GM11168 (cell line): ENCODE data around the gene IPO9.

Experiments used
- in situ Hi-C: fragments of 300-500 bp; cut with MboI; formaldehyde crosslinking; loops from one replicate; pipeline ENCODE4 v1.12.0; 2022; ENCODE audit warnings: low sequenced_read_pairs; ENCODE audit not compliant: unreplicated experiment

IPO9 gene

DNA sequence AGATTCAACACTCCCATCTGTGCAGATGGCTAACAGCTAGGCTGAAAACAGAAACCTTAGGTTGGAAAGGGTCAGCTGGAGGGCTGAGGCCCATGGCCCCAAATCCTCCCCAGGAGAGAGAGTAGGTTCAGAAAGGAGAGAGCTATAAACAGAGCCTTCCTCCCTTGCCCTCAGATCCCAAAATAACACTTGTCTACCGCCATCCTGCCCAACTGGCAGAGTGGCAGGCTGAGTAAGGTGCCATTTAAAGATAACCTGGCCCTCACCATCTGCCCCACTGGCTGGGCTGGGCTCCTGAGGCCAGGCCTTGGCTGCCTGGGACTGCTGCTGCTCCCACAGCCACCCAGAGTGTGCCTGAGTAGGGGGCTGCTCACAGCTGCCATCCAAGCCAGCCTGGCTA, 55.5 kb downstream of the IPO9 start:
- in situ Hi-C loops, result loop anchor here (25.0 kb wide), 1 partner anchor 228 kb away; the partner anchor contains the start of gene GPR37L1

DNA sequence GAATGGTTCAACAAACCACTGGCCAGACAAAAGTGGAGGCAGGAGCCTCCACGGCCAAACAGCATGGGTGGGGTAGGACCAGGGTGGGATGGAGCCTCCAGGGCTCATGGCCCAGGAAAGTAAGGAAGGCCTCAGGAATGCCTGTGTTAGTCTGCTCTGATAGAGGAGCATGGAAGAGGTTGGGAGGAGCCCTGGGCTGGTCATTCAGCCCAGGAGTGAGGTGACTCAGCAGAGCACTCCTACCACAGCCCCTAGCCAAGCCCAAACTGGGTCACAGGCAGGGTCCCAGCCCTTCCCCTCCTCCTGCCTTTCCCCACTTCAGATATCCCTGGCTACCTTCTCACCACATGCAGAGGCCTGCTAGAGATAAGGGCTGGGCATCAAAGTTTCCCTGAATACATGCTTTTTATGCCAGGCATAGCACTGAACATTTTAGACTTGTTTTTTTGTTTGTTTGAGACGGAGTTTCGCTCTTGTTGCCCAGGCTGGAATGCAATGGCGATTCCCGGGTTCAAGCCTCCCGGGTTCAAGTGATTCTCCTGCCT, 56.6 kb downstream of the IPO9 start:
- in situ Hi-C loops, result loop anchor here (25.0 kb wide), 1 partner anchor 227 kb away; the partner anchor contains the start of gene GPR37L1

DNA sequence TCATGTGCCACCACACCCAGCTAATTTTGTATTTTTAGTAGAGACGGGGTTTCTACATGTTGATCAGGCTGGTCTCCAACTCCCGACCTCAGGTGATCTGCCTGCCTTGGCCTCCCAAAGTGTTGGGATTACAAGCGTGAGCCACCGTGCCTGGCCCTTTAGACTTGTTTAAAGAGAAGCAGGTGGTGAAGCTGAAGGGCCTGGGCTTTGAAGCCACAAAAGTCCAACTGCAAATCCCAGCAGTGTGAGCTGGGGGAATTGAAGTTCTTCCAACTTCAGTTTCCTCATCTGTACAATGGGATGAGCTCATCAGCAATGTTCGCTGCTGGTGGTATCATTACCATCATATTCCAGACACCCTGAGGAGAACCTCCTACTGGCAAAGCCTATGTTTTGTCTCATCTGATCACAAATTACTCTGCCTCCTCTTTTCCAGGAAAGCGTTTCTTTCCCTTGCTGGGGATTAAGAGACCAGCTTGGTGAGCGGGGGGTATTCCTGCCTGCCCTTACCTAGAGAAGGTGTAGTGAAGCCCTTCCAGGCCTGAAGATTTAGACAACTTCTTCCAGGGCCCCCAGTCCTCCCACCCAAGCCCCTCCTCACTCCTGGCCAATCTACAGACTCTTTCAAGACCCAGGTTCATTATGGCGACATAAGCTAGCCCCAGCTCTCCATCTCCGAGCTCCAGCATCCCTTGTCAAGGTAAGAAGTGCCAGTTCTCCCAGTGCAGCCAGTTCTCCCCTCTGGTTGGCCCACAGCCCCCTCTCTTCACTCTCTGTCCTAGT, 57.3 kb downstream of the IPO9 start:
- in situ Hi-C loops, result loop anchor here (25.0 kb wide), 1 partner anchor 226 kb away; the partner anchor contains the start of gene GPR37L1

DNA sequence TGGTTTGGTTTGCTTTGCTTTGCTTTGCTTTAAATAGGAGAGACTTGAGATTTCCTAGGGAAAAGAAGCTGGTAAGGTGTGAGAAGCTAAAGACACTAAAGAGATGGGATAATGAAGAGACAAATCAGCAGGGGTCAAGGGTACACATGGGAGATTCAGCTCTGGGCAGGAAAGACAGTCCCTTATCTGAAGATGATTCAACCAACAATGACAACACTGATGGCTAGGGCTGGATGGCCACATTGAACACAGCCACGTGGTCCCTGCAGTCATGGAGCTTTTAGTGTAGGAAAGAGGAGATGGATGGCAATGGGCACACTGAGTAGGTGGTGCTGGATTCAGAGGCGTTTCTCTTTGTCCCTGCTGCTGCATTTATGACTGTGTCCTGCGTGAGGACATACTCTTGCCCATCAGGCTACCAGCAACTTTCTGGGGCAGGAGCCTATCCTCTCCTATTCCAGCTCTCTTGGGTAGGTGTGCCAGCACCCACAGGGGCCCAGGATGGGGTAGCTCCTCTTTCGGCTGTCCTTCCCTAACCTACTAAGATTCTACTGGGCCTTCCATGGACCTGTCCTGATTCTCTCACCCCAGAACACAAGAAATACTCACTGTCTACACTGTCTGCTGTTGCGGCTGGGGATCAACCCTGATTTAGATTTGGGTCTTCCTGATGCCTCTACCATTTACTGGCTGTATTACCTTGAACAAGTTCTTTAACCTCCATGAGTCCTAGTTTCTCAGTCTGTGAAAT, 58.3 kb downstream of the IPO9 start:
- in situ Hi-C loops, result loop anchor here (25.0 kb wide), 1 partner anchor 225 kb away; the partner anchor contains the start of gene GPR37L1

DNA sequence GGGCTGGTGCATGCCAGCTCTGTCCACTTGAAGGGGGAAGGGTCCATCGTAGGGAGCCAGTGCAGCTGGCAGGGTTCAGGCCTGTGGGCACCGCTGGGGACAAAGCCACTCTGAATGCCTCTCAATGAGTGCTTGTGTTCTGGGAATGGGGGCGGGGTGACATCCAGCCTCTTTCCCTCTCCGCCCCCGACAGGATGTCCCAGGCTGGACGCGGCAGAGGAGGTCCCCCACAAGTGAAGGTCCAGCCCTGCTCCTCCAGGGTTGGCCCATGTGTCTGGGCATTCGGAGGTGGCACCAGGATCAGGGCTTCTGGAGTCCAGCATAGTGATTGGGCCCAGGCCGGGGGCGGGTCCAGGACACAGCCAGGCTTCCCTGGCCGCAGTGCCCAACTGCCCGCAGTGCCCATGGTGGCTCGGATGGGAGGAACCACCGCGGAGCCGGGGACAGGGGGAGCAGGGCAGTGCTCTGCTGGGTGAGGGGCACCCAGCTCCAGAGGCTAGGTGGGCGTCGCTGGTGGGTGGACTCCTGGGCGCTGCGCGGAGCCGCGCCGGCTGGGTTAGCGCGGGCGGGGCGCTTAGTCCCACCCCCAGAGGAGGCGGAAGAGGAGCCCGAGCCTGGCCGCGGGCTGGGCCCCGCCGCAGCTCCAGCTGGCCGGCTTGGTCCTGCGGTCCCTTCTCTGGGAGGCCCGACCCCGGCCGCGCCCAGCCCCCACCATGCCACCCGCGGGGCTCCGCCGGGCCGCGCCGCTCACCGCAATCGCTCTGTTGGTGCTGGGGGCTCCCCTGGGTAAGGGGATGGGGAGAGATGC, 59.5 kb downstream of the IPO9 start, which contains the start of gene SHISA4:
Gene SHISA4, plus strand, starts transcription at position 617 of the 808 bp plus-strand sequence. Its CDS starts 97 bp downstream, at position 714.
- in situ Hi-C loops, result loop anchor here (25.0 kb wide), 1 partner anchor 224 kb away; the partner anchor contains the start of gene GPR37L1

DNA sequence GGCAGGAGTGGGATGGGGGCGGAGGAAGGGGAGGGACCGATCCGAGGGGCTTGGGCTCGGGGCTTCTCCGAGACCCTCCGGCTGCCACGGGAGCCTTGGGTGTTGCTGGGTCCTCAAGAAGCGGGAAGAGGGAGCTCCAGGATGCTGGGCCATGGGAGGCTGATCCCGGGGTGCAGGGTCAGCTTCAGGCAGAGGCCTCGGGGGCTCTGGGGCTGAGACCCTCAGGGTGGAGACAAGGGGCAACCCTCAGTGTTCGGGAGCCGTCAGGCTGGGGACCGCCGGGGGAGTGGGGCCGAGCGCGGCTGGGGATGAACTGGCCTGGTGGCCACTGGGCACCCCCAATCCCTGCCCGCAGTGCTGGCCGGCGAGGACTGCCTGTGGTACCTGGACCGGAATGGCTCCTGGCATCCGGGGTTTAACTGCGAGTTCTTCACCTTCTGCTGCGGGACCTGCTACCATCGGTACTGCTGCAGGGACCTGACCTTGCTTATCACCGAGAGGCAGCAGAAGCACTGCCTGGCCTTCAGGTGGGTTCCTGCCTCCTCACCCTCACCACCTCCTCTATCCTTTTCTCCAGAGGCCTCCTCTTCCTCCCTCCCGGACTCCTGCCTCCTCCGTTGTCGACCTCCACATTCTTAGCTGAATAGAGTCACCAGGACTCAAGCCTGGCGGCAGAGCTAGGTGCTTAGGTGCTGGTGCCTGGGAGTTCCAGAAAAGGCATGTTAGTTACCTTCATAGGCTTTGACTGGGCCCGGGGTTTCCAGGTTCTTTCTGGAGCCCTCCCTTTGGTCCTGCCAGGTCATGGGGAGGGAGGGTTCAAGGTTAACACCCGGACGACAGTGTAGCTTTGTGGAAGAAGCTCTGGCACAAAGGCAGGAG, 60.4 kb downstream of the IPO9 start:
- in situ Hi-C loops, result loop anchor here (25.0 kb wide), 1 partner anchor 223 kb away; the partner anchor contains the start of gene GPR37L1

DNA sequence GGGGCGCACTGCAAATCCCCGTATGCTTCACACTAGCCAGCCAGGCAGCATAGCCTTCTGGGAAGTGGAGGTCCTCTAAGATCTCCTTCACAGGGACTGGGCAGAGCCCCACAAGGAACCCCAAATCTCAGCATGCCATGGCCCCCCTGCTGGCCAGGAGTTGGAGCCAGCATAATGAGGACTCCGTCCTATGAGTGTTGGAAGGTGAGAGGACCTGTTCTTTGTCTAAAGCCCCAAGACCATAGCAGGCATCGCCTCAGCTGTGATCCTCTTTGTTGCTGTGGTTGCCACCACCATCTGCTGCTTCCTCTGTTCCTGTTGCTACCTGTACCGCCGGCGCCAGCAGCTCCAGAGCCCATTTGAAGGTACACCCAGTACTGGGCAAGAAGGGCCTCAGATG, 61.3 kb downstream of the IPO9 start:
- in situ Hi-C loops, result loop anchor here (5.0 to 25.0 kb wide), 2 partner anchors 87 to 222 kb away; partner anchors contain the start of gene GPR37L1

DNA sequence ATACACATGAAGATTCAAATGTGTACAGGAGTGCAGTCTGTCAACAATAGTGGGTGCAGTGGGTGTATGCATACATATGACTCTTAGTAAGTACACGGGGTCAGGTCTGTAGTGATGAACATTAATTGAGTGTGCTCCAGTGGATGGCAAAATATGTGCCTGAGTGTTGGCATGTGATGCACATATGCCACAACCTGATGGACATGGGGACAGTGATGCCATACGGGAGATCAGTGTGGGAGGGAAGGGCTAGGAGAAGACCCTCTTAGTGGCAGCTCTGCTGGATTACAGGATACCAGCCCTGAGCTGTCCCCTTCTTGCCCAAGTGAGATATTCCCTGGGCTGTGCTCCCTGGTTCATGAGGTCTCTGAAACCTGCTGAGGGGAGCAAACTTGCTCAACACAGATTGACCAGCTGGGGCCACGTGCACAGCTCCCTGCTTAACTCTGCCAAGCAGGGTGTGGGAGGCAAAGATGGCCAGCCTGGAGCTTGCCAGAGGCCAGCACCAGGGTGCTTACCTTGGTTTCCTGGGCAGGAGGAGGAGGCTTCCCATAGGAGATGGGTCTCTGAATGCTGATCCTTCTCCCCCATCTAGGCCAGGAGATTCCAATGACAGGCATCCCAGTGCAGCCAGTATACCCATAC, 62.0 kb downstream of the IPO9 start:
- in situ Hi-C loops, result loop anchor here (5.0 to 25.0 kb wide), 2 partner anchors 86 to 221 kb away; partner anchors contain the start of gene GPR37L1

DNA sequence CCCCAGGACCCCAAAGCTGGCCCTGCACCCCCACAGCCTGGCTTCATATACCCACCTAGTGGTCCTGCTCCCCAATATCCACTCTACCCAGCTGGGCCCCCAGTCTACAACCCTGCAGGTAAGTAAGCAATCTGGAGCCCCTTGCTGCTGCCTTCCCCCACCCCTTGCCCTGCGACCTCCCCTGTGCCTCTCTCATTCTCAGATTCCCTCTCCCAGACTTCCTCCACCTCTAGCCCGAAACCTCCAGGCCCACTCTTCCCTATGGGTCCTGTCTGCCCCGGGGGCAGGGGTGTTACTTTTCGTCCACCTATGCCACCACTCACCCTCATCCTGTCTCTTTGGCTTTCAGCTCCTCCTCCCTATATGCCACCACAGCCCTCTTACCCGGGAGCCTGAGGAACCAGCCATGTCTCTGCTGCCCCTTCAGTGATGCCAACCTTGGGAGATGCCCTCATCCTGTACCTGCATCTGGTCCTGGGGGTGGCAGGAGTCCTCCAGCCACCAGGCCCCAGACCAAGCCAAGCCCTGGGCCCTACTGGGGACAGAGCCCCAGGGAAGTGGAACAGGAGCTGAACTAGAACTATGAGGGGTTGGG, 62.6 kb downstream of the IPO9 start:
- in situ Hi-C loops, result loop anchor here (5.0 to 25.0 kb wide), 2 partner anchors 86 to 221 kb away; partner anchors contain the start of gene GPR37L1

DNA sequence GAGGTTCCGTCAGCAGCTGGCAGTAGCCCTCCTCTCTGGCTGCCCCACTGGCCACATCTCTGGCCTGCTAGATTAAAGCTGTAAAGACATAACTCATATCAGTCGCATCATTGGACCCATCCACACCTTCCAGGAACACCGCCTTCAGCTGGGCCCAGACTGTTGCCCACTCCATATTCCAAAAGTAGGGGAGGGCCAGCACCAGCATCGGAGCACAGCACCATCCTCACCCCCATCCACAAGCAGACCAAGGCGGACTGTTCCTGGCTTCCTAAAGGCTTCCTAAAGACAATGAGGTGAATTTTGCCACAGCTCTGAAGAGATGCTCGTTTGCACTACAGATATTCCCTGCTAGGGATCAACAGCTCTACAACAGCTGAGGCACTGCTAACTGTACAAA, 63.3 kb downstream of the IPO9 start:
- in situ Hi-C loops, result loop anchor here (5.0 to 25.0 kb wide), 2 partner anchors 85 to 220 kb away; partner anchors contain the start of gene GPR37L1

DNA sequence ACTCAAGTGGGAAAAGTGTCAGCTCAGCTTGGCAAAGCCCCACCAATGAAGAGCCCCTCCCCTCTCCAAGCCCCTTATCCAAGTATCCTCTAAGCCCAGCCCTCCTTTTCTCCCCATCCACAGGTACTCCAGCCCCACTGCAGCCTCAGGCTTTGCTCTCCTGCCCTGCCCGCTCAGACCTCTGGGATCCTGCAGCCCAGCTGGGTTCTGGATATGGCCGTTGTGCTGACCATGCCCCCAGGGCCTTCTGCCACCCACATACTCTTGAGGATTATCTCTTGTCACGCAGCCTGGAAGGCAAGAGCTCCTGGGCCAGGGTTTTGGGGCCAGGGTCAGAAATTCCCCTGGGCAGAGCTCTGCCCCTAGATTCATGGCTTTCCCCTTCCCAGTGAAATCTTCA, 64.5 kb downstream of the IPO9 start:
- in situ Hi-C loops, result loop anchor here (5.0 to 25.0 kb wide), 2 partner anchors 84 to 219 kb away; partner anchors contain the start of gene GPR37L1

DNA sequence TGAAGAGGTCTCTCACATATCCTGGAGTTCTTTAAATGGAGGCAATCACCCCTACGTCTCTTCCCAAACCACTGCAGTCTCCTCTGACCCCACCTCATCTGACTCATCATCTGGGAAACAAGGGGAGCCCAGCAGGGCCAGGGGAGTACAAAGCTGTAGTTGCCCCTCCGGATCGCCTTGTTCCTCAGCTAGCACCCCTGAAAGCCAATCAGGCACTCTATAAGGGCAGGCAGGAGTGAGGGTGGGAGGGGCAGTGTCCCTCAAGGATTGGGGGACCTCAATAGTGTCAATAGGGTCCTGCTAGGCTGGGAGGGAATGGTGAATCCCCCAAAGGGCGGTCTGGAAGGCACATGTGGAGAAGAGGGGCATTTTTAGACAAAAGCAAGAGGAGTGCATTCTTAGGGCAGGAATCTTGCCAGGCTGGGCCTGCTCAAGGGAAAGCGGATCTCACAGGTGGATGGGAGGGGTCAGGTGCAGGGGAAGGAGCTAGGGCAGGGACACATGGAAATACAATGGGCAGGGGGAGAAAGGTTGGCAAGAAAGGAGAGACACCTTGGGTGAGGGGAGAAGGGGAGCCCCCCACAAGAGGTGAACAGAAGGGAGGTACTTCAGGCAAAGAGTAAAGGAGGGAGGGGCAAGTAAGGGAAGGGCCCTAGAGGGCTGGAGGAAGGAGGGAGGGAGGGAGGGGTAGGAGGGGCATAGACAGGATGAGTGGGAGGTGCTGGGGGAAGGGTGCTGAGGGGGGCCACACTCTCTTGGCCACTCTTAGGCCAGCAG, 65.6 kb downstream of the IPO9 start:
- in situ Hi-C loops, result loop anchor here (5.0 to 25.0 kb wide), 2 partner anchors 83 to 218 kb away; partner anchors contain the start of gene GPR37L1

DNA sequence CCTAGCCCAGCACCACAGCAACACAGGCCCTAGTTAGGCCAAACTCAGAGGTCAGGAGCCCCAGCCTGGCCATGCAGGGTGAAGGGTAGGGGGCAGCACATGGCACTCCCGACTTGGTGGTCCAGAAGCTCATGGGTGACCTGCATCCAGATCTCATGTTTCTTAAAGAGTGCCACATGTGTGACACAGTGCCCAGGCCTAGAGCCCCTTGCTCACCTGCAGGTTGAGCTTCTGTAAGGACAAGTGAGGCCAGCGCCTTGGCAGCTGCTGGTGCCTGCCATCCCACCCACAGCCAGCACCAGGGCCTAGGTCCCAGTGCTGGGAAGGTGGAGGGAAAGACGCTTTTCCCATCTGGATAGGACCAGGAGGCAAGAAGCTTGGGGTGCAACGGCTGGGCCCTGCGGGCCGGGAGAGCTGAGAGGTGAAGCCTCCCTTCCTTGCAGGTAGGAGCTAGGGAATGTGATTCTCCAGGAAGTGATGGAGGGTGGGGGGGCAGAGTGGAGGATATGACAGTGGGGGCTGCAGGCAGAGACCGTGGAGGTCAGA, 66.2 kb downstream of the IPO9 start:
- in situ Hi-C loops, result loop anchor here (25.0 kb wide), 1 partner anchor 217 kb away; the partner anchor contains the start of gene GPR37L1

DNA sequence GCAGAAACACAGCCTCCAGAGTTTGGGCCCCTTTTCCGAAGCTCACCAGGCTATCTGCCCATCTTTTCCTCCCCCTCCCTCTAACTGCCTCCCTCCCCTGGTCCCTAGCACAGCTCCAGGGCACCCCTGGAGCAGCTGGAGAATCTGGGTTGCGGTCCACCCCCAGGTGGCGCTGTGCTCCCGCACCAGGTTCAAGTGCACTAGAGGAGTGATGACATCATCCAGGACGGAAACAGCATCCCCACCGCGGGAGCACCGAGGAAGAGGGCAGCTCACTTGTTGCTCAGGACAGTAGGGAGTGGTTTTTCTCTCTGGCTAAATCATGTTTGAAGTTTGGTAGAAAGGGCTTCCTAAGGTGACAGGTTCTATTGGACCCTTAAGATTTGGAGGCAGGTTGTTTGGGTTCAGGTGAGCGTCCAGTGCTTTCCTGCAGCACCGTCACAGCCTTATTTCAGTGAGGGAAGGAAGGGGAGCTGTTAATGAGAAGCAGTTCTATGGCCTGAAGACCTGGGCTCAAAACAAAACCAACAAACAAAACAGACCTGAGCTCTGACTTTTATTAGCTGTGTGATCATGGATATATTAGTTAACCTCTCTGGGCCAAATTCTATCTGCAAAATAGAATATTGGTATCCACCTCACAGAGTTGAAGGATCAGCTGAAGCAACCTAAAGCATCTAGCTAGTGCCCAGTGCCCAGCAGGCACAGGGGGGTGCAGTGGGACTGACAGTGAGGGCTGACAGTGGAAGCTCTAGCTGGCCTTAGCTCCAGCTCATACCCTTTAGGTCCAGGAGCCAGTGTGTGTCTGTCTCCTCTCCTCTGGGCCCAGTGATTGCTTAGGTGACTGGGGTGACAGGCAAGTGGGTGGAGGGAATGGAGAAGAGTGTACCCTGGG, 67.2 kb downstream of the IPO9 start:
- in situ Hi-C loops, result loop anchor here (25.0 kb wide), 1 partner anchor 216 kb away; the partner anchor contains the start of gene GPR37L1

DNA sequence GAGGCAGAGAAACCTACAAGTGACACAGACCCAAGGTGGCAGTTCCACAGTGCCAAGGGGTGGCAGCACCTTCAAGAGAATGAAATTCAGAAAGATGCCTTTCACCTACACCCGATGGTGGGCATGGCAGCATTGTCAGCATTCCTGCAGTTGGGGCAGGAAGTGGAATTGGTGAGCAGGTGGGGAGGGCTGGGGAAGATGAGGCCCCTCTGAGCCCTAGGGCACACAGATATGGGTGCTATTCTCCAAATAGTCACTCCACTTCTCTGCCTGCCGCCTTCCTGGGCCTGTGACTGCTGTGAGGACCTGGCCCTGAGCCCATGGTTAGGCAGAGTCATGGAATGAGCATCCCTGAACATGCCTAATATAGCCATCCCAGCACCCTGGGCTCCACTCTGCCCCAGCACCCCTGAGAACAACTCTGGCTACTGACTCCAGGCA, 68.0 kb downstream of the IPO9 start:
- in situ Hi-C loops, result loop anchor here (25.0 kb wide), 1 partner anchor 215 kb away; the partner anchor contains the start of gene GPR37L1
